Fibroblast of lung (primary cell): Measurements from ENCODE around the gene PHC2. TPM values are rescaled to one million over a fixed set of nuclear protein-coding genes. Genes with fewer than 3 reads are reported as not detected.
A peak's percentile ranks its signal among the peaks of the same experiment; 100 is the strongest.

Experiments used
- DNase-seq, 2 donors: peaks; one replicate each; pipeline versions ENCODE4 v3.0.0 to v3.0.0-alpha.2; 2010; ENCODE audit warnings: low read depth in 2 of 2
- H2AFZ ChIP-seq: 2 replicates; pipeline ENCODE4 v1.5.1; 2012; ENCODE audit warnings: low read length, control low read depth, inconsistent platforms
- H3K27ac ChIP-seq: 2 replicates; pipeline ENCODE4 v1.5.1; 2011; ENCODE audit warnings: low read length, control low read depth; ENCODE audit not compliant: insufficient read depth
- H3K27me3 ChIP-seq: 2 replicates; pipeline ENCODE4 v1.5.1; 2011; ENCODE audit warnings: mild to moderate bottlenecking, low read length; ENCODE audit not compliant: control insufficient read depth, insufficient read depth
- H3K36me3 ChIP-seq: 2 replicates; pipeline ENCODE4 v1.5.1; 2011; ENCODE audit warnings: low read length; ENCODE audit not compliant: control insufficient read depth, insufficient read depth
- H3K4me1 ChIP-seq: 2 replicates; pipeline ENCODE4 v1.5.1; 2011; ENCODE audit warnings: low read length; ENCODE audit not compliant: control insufficient read depth, insufficient read depth; ENCODE audit errors: extremely low read depth
- H3K4me2 ChIP-seq: 2 replicates; pipeline ENCODE4 v1.5.1; 2011; ENCODE audit warnings: low read length, control low read depth; ENCODE audit not compliant: insufficient read depth; ENCODE audit errors: extremely low read depth
- H3K4me3 ChIP-seq, 4 experiments: fragments of 200-600 bp in 1 of 4; sonication (generic) in 1 of 4; replicated peaks in 1 of 4; 2 replicates each; pipeline ENCODE4 v1.5.1; 2011 to 2016; ENCODE audit warnings: low read length in 4 of 4, low read depth in 3 of 4, mild to moderate bottlenecking in 3 of 4, control low read depth in 2 of 4, inconsistent platforms in 1 of 4, mixed read lengths in 1 of 4; ENCODE audit not compliant: insufficient read depth in 1 of 4; ENCODE audit errors: control extremely low read depth in 1 of 4
- H3K79me2 ChIP-seq: 2 replicates; pipeline ENCODE4 v1.5.1; 2012; ENCODE audit warnings: mild to moderate bottlenecking, low read length, inconsistent platforms; ENCODE audit not compliant: control insufficient read depth, insufficient read depth
- H3K9ac ChIP-seq: 2 replicates; pipeline ENCODE4 v1.5.1; 2011; ENCODE audit warnings: mild to moderate bottlenecking, low read length, control low read depth; ENCODE audit not compliant: insufficient read depth
- H3K9me3 ChIP-seq: 2 replicates; pipeline ENCODE4 v1.5.1; 2012; ENCODE audit warnings: low read depth, low read length; ENCODE audit not compliant: control insufficient read depth, insufficient read depth
- H4K20me1 ChIP-seq: 2 replicates; pipeline ENCODE4 v1.5.1; 2011; ENCODE audit warnings: low read length; ENCODE audit not compliant: control insufficient read depth, insufficient read depth; ENCODE audit errors: extremely low read depth
- CTCF ChIP-seq, 2 donors: IDR thresholded peaks in 1 of 2; conservative IDR thresholded peaks in 1 of 2; 1 replicate in 1 of 2; 2 replicates in 1 of 2; pipeline ENCODE4 v1.5.1; 2011 to 2012; ENCODE audit warnings: low read length in 2 of 2, control low read depth in 1 of 2, inconsistent platforms in 1 of 2, low read depth in 1 of 2, mild to moderate bottlenecking in 1 of 2
- EZH2 ChIP-seq: IDR thresholded peaks from 2 replicates; pipeline ENCODE4 v1.5.1; 2012; ENCODE audit warnings: low read length, control low read depth, mild to moderate bottlenecking; ENCODE audit errors: missing control alignments
- polyA plus RNA-seq, 2 donors: library from polyadenylated mRNA; depleted of rRNA in 1 of 2; stranded (reverse) in 1 of 2; unstranded in 1 of 2; fragments of >200 nt; gene quantifications; 2 replicates each; pipeline ENCODE4 v1.2.1, GENCODE V29; 2011 to 2012; ENCODE audit warnings: missing spikeins in 1 of 2
- total RNA-seq: library from RNA; depleted of rRNA; stranded (reverse); fragments of >200 nt; gene quantifications from 2 replicates; pipeline ENCODE4 v1.2.1, GENCODE V29; 2014

The PHC2 gene
- total and polyA plus RNA-seq, 2 donors (not counting 1 experiment from before 2014, with no cell fraction given) = 62.6 to 75.8 TPM

GRCh38 chr1:33348676-33349080, 82.2 kb downstream of the PHC2 start:
- Histone ChIP-seq H3K9ac (peak overlapping the region; percentile 84), H3K36me3 (no peaks in the 10 kb centered on the region), H3K79me2 (peaks cover 60% of the 10 kb centered on the region), H3K9me3 (no peaks in the 10 kb centered on the region), H3K4me3 (peak overlapping the region; percentile 53 to 96 (median 84)), H3K27ac (peak overlapping the region; percentile 89), H3K4me1 (peaks cover 27% of the 10 kb centered on the region), H4K20me1 (no peaks in the 10 kb centered on the region), H2AFZ (no peak overlapping the region), H3K4me2 (peak overlapping the region; percentile 98), H3K27me3 (no peaks in the 10 kb centered on the region)
- DNase-seq = peak in 1 of 2 donors; percentile 30
- TF ChIP-seq CTCF (conservative IDR thresholded peaks at IDR 0.05 in 1 of 2, IDR thresholded peaks at IDR 0.05 in 1 of 2; ENCODE audit: low read depth in 1 of 2, low read length in 2 of 2) (no peak), EZH2 (no peak)

GRCh38 chr1:33348194-33348593, 82.7 kb downstream of the PHC2 start:
- peaks cover 31% of the 10 kb centered on the region for H3K4me1 ChIP-seq
- peak overlapping the region; percentile 84 for H3K9ac ChIP-seq
- TF ChIP-seq EZH2 (no peak), CTCF (conservative IDR thresholded peaks at IDR 0.05 in 1 of 2, IDR thresholded peaks at IDR 0.05 in 1 of 2; ENCODE audit: low read depth in 1 of 2, low read length in 2 of 2) (no peak)
- no peaks in the 10 kb centered on the region for H3K9me3 ChIP-seq
- no peaks in the 10 kb centered on the region for H4K20me1 ChIP-seq
- peak overlapping the region; percentile 53 to 96 (median 84) for H3K4me3 ChIP-seq
- DNase-seq = peak; percentile 39 to 78
- H3K79me2 ChIP-seq = peaks cover 65% of the 10 kb centered on the region
- H3K36me3 ChIP-seq = no peaks in the 10 kb centered on the region
- H3K27ac ChIP-seq = peak overlapping the region; percentile 89
- no peak overlapping the region for H2AFZ ChIP-seq
- no peaks in the 10 kb centered on the region for H3K27me3 ChIP-seq
- H3K4me2 ChIP-seq = peak overlapping the region; percentile 98

- no peaks in the 10 kb centered on the region for H3K27me3 ChIP-seq
- H4K20me1 ChIP-seq = no peaks in the 10 kb centered on the region
- peaks cover 71% of the 10 kb centered on the region for H3K79me2 ChIP-seq
- H3K4me3 ChIP-seq = peak overlapping the region; percentile 53 to 96 (median 84)
- H2AFZ ChIP-seq = no peak overlapping the region
- TF ChIP-seq CTCF (conservative IDR thresholded peaks at IDR 0.05 in 1 of 2, IDR thresholded peaks at IDR 0.05 in 1 of 2; ENCODE audit: low read depth in 1 of 2, low read length in 2 of 2) (no peak), EZH2 (no peak)
- H3K9me3 ChIP-seq = no peaks in the 10 kb centered on the region
- peak overlapping the region; percentile 84 for H3K9ac ChIP-seq
- peak overlapping the region; percentile 89 for H3K27ac ChIP-seq
- no peaks in the 10 kb centered on the region for H3K36me3 ChIP-seq
- peaks cover 35% of the 10 kb centered on the region for H3K4me1 ChIP-seq
- H3K4me2 ChIP-seq = peak overlapping the region; percentile 98
- DNase-seq = peak; percentile 43 to 71
These were observed 83.3 kb downstream of the PHC2 start for GRCh38 chr1:33347650-33347992.
